GM15510 (cell line): ENCODE results near the gene BRAT1.

Experiments used
- POLR2A ChIP-seq: IDR thresholded peaks from 3 replicates; pipeline ENCODE4 v1.6.1; 2011; ENCODE audit warnings: borderline replicate concordance; ENCODE audit not compliant: insufficient read length; ENCODE audit errors: extremely low read depth

The BRAT1 gene

DNA sequence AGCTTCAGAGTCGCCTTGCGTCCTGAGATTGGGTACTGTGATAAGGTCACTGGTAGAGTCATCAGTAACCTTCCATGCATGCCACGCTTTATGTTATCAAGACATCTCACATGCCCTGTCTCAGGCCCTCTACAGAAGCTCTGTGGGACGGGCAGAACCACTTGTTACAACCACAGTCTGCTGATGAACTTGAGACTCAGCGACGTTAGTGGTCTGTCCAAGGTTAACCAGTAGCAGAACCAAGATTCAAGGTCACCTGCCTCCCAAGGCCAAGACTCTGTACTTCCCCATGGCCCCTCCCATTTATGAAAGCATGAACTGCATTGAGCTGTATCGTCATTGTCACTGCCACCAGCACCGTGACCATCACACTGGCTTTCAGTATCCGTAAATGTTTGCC, 18.4 kb upstream of the BRAT1 start:
- TF ChIP-seq POLR2A = no peak

DNA sequence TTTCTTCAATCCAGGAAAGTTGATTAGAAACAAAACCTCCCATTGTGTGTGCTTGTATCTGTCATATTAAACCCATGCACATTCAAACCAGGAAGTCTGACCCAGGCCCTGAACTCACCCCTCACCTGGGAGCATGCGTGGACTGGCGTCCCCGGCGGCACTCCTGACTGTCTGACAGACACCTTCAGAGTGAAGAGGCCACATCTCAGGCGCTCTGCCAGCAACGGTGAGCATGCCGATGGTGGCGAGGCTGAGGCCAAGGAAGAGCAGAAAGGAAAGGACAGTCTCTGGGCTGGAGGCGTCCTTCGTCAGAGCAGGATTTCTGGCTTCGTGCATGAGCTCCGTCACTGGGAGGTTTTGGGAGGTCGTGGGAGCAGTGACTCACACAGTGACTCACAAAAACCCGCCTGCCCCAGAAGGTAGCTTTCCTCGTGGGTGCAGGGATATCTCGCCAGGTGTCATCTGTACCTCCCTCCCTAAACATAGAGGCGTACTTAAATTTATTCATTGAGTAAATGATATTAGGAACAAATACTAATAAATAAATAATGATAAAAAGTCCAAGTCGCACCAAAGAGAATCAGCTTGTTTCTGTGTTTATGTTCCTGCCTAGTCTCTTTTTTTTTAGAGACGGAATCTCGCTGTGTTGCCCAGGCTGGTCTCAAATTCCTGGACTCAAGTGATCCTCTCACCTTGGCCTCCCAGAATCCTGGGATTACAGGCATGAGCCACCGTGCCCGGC, 16.9 kb upstream of the BRAT1 start:
- TF ChIP-seq POLR2A = no peak

DNA sequence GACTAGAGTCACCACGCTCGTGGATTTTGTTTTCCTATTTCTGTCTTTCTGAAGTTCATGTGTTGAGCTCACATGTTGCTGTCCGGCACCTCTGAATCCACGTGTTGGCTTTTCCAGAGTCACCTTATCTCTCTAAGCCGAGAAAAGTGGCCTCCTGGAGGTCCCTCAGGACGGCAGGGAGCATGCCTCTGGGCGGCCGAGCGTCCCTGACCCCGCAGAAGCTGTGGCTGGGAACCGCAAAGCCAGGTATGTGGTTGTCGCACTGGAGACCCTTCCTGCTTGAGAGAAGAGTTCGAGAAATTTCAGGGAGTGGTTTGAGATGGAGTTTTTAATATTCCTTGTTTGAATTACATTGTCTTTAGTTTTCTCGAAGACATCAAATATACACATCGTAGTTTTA, 16.1 kb upstream of the BRAT1 start:
- TF ChIP-seq POLR2A = no peak

DNA sequence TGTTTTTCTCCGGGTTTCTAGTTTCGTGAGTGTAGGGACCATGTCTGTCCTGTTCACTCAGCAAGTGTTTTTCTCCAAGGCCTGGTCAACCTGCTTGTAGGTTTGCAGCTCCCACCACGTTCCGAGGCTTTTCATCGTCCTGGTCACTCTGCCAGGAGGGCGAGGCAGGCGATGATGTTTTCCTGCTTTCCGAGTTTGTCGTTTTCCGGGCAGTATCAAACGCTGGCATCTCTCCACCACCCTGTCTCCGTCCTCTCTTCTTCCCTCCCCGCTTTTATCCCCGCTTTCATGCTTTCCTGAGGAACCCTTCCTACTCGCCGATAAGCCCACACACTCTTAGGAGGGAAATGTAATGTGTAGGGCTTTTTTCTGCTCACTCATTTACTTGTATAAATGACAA, 14.7 kb upstream of the BRAT1 start:
- TF ChIP-seq POLR2A = no peak

DNA sequence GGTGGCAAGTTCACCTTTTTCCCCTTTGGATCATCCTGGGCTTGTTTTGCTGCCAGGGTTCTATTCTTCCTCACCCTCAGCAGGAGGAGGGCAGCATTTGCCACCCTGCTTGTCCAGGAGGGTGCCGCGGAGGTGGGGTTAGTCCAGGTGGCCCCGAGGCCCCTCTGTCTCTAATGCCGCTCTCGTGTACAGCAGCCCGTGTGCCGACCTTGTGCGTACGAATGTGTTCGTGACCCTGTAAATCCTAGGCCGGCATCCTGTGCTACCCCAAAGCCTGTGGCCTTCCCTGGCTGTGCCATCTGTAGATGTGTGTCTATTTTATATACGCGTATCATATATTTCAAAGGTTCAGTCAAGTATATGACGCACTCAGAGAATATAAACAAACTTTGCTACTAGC, 14.1 kb upstream of the BRAT1 start:
- no peak for TF ChIP-seq POLR2A

DNA sequence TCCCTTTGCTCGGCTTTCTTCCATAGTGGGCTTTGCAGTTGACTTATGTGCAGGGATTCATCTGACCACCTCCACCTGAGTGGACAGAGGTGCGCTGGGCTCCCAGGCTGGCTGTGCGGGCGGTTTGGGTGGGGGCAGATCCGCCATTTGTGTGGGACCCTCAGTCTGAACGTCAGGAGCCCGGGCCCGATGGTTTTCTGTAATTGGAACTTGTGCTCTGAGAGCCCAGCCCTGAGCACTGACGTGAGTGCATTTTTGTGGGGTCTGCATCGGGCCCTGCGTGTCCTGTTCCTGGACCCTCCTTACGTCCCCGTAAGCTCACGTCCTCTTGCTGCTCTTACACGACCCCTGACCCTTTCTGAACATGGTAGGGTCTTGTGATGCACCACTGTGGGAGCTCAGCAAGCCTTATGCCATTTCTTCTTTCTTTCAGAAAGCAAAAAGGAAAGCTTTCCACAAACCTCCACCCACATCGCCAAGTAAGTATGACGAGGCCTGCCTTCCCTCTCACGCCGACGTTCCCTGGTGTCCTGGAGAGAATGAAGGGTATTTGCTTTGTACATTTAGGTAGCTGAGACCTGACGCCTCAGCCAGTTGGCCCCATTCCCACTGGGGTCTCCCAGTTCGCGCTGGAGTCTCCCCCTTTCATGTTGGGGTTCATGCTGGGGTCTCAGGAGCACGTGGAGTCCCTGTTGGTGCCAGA, 13.3 kb upstream of the BRAT1 start:
- no peak for TF ChIP-seq POLR2A

DNA sequence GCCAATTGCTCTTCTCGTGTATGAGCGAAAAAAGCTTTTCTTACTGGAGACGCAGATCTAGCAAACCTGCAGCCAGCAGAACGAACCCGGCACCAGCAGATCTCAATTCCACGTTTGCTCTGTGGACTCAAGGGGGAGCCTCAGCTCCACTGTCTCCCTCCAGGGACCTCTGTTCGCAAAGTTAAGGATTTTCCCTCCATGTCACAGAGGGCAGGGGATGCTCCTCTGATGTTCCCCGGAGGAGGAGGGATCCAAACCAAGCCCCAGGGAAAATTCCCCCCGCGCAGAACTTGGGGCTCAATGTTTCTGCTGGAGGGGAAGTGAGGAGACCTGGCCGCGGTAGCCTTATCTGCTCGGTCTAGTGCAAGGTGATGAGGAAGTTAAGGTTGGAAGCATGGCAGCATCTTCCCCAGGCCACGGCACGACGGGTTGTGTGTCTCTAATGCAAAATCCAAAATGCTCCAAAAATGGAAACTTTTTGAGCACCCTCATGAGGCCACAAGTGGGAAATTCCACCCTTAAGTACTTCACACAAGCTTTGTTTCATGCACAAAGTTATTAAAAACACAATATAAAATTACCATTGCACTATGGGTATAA, 12.5 kb upstream of the BRAT1 start:
- TF ChIP-seq POLR2A = no peak

DNA sequence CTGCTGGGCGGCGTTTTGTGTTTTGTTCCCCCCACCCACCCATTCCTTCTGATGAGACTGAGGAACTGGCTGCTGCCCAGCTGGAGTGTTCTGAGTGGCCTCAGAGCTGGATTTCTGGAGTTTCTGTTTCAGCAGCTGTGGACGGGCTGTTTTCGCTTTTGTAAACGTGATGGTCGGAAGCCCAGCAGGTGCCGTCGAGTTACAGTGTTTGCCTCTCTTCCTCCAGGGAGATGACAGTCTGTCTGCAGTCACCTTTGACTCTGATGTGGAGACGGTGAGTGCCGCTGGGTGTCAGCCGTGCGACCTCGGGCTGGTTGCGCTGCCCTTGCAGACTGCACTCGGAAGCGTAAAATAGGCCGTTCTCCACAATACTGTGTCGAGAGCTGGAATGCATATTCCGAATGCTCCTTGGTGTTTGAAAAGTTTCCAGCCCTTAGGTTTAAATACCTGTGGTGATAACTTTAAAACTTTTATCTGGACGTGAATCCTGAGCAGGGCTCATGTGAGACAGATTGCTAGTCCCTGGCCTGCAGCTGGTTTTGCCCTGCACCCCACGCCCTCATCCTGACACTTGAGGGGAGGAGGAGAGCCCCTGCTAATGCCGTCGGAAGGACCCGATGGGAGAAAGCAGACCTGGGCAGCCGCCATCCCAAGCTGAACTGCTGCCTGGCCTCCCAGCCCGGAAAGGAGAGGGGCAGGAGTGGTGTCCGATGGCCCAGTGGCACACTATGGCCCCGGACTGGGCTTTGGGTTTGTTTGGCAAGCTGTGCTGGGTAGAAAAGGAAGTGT, 11.8 kb upstream of the BRAT1 start:
- TF ChIP-seq POLR2A = no peak

DNA sequence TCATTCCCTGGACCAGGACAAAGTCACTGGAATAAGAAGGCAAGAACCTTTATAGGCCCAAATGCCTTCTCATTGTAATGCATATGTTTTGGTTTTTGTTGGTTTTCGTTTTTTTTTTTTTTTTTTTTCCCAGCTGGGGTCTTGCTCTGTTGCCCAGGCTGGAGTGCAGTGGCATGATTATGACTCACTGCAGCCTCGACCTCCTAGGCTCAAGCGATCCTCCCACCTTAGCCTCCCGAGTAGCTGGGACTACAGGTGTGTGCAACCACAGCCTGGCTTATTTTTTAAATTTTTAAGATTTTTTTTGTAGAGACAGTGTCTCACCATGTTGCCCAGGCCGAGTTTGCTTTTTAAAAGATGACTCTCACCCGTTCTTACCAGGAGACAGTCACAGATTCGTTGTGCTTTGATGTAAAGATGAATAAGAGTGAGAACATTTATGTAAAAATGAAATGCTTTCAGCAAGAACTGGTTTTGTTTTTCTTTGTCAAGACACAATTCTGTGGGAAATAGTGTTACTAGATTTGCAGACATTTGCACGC, 11.1 kb upstream of the BRAT1 start:
- no peak for TF ChIP-seq POLR2A

DNA sequence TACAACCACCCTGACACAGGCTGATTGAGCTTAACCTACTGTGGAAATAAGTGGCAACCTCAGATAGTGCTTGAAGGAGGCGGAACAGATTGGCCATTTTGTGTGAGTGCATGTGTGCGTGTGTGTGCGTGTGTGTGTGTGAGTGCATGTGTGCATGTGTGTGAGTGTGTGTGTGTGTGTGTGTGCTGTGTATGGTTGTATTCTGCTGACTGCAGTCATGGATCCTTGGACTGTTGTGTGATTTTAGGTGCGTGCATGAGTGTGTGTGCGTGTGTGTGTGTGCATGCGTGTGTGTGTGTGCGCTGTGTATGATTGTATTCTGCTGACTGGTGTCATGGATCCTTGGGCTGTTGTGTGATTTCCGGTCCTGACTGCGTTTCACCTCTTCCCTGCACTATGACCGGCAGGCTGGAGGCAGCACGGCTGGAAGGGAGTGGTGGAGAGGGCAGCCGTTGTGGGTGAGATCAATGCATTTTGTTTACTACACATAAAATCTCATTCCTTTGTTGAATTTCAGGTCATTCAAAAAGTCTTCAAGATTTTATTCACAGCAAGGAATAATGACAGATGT, 9.7 kb upstream of the BRAT1 start:
- TF ChIP-seq POLR2A = no peak

DNA sequence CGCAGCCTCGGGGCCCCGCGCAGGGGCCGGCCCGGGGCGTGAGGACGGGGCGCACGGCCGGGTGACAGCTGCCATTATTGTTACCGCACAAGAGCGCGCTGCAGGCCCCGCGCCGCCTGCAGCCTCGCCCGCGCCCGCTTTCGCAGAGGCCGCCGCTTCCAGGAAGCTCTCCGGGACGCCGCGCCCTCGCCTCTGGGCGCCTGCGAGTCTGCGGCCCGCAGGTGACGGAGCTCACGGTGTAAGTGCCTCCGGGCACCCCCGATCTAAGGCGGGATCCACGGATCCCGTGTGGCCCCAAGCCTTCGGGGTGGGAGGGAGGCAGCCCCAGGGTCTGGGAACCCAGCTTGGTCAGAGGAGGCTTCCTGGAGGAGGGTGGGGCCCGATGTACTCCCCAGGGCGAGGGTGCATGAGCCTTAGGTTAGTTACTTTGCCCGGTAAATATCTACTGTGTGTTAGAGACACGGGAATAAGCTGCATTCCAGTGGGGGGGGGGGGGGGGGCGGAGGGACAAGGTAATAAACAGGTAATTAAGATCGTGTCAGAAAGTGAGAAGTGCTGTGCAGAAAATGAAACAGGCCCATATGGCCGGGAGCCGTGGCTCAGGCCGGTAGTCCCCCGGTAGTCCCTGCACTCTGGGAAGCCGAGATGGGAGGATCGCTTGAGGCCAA, 4.1 kb upstream of the BRAT1 start:
- no peak for TF ChIP-seq POLR2A

DNA sequence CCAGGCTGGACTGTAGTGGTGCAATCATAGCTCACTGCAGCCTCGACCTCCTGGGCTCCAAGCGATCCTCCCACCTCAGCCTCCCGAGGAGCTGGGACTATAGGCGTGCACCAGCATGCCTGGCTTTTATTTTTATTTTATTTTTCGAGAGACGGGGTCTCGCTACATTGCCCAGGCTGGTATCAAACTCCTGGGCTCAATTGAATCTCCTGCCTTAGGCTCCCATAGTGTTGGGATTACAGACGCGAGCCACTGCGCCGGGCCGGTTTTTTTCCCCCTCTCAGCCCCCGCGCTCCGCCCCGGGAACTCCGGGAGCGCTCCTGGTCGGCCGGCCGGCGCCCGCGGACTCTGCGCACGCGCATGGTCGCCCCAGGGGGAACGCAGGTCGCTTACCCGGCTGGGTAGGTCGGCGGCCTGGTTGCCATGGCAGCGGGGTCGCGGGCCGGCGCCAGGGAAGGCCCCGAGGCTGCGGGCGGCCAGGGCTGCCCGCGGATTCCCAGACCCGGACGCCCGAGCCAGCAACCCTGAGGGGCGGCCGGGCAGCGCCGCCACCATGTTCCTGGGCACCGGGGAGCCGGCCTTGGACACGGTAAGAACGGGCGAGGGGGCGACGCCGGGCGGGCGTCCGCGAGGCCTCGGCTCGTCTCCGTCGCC, 3.4 kb upstream of the BRAT1 start, which contains the start of gene IQCE:
Gene IQCE, plus strand, starts transcription at position 351 of the 654 bp plus-strand sequence. Its CDS starts 203 bp downstream, at position 554.
- TF ChIP-seq POLR2A = peak; percentile 21

DNA sequence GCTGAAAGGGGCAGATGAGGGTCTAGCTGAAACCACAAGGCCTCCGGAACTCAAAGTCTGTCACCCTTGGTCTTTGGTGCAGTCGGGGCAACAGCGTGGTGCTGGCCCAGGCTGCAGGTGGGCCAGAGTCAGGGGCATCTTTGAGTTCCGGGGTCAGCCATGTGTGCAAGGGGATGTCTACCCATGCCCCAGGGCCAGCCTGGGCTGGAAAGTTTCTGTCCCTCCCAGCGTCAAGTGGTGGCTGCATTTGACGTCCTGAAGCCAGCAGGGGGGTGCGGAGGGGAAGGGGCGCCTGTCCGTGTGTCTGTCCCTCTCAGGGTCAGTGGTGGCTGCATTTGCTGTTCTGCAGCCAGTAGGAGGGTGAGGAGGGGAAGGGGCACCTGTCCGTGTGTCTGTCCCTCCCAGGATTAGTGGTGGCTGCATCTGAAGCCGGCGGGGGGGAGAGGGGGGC, 638 bp downstream of the BRAT1 start:
- TF ChIP-seq POLR2A = no peak
